Activated gamma-delta T cell treated with Interleukin-2 at 50 U/mL for 16 hours (primary cell): ENCODE results near the gene TSPAN11.
"Not testable (repeated sequence)": the region's sequence is repeated elsewhere in the genome, so short reads cannot be mapped to it uniquely, and the experiment has no call there.

Experiments
- DNase-seq: peaks from one replicate; pipeline ENCODE4 v3.0.0-alpha.2; 2020

TSPAN11 gene

GRCh38 chr12:31021809-31022494, 95.4 kb downstream of the TSPAN11 start:
- DNase-seq, result no peak

- DNase-seq, result no peak
These were observed 96.8 kb downstream of the TSPAN11 start for GRCh38 chr12:31023271-31023724.

GRCh38 chr12:31026202-31026601, 99.7 kb downstream of the TSPAN11 start:
- DNase-seq, result no peak

GRCh38 chr12:31027006-31027405, 100.5 kb downstream of the TSPAN11 start:
- not testable (repeated sequence) for DNase-seq

- DNase-seq, result no peak
These were observed 102.9 kb downstream of the TSPAN11 start for GRCh38 chr12:31029468-31029867.

GRCh38 chr12:31029916-31030562, 103.5 kb downstream of the TSPAN11 start:
- DNase-seq, result no peak

- DNase-seq, result no peak
These were observed 105.4 kb downstream of the TSPAN11 start for GRCh38 chr12:31031951-31032335.

GRCh38 chr12:31033146-31033545, 106.6 kb downstream of the TSPAN11 start:
- no peak for DNase-seq

- no peak for DNase-seq
These were observed 107.1 kb downstream of the TSPAN11 start for GRCh38 chr12:31033681-31034080.

GRCh38 chr12:31034372-31034771, 107.8 kb downstream of the TSPAN11 start:
- no peak for DNase-seq

- no peak for DNase-seq
These were observed 108.7 kb downstream of the TSPAN11 start for GRCh38 chr12:31035226-31035625.

GRCh38 chr12:31035967-31036665, 109.6 kb downstream of the TSPAN11 start:
- DNase-seq, result no peak

GRCh38 chr12:31037028-31037427, 110.5 kb downstream of the TSPAN11 start:
- no peak for DNase-seq

- no peak for DNase-seq
These were observed 111.4 kb downstream of the TSPAN11 start for GRCh38 chr12:31037931-31038330.

GRCh38 chr12:31041033-31041564, 114.6 kb downstream of the TSPAN11 start:
- no peak for DNase-seq
